HepG2 (cell line): Measurements from ENCODE around the gene KLF16. TPM values are rescaled to one million over a fixed set of nuclear protein-coding genes. Genes with fewer than 3 reads are reported as not detected.

Source experiments
- ARHGAP35 ChIP-seq: sonication (generic); formaldehyde crosslinking; IDR thresholded peaks from 2 replicates; pipeline ENCODE4 v1.9.0; 2022; ENCODE audit warnings: mild to moderate bottlenecking, inconsistent platforms, moderate library complexity, missing genetic modification reagents, borderline replicate concordance
- ARNT2 ChIP-seq: sonication (generic); formaldehyde crosslinking; IDR thresholded peaks from 2 replicates; pipeline ENCODE4 v1.8.0; 2022; ENCODE audit warnings: mild to moderate bottlenecking, low read depth, missing genetic modification reagents, moderate library complexity
- CBX1 ChIP-seq: IDR thresholded peaks from one replicate; pipeline ENCODE4 v1.6.1; 2016; ENCODE audit warnings: antibody characterized with exemption, low read depth
- CTCF ChIP-seq: sonication (generic); formaldehyde crosslinking; IDR thresholded peaks from 2 replicates; pipeline ENCODE4 v1.5.0; 2020; ENCODE audit warnings: mild to moderate bottlenecking, missing genetic modification reagents, moderate library complexity
- EP300 ChIP-seq, 3 experiments: sonication (generic) in 1 of 3; formaldehyde crosslinking in 1 of 3; IDR thresholded peaks; 2 replicates each; pipeline versions ENCODE4 v1.5.1 to v1.6.1; 2011 to 2020; ENCODE audit warnings: low read depth in 2 of 3, low read length in 2 of 3, borderline replicate concordance in 1 of 3, improper control_type of control experiment in 1 of 3, mild to moderate bottlenecking in 1 of 3, missing genetic modification reagents in 1 of 3, moderate library complexity in 1 of 3
- ERF ChIP-seq: IDR thresholded peaks from 2 replicates; pipeline ENCODE4 v1.6.1; 2018; ENCODE audit warnings: missing biosample characterization, missing genetic modification reagents
- KMT2A ChIP-seq: sonication (generic); formaldehyde crosslinking; IDR thresholded peaks from 2 replicates; pipeline ENCODE4 v1.4.0; 2020; ENCODE audit warnings: missing genetic modification reagents
- MAX ChIP-seq: IDR thresholded peaks from 2 replicates; pipeline ENCODE4 v1.6.1; 2012; ENCODE audit warnings: inconsistent platforms
- MAZ ChIP-seq, 2 experiments: sonication (generic) in 1 of 2; formaldehyde crosslinking in 1 of 2; IDR thresholded peaks; 2 replicates each; pipeline versions ENCODE4 v1.5.0 to v1.6.1; 2012 to 2020; ENCODE audit warnings: low read depth in 2 of 2, mild to moderate bottlenecking in 2 of 2, borderline replicate concordance in 1 of 2, improper control_type of control experiment in 1 of 2, low read length in 1 of 2, missing genetic modification reagents in 1 of 2, moderate library complexity in 1 of 2
- NPAS2 ChIP-seq: sonication (generic); formaldehyde crosslinking; IDR thresholded peaks from 2 replicates; pipeline ENCODE4 v1.8.0; 2022; ENCODE audit warnings: mild to moderate bottlenecking, missing genetic modification reagents, borderline replicate concordance
- NR2C2 ChIP-seq: sonication (generic); formaldehyde crosslinking; IDR thresholded peaks from 2 replicates; pipeline ENCODE4 v1.4.0; 2020; ENCODE audit warnings: missing genetic modification reagents, mild to moderate bottlenecking, moderate library complexity, borderline replicate concordance
- SIN3A ChIP-seq: IDR thresholded peaks from 2 replicates; pipeline ENCODE4 v1.6.1; 2011; ENCODE audit warnings: low read depth, mild to moderate bottlenecking, control low read depth, low read length, borderline replicate concordance
- SKI ChIP-seq: fragments of 450-650 bp; IDR thresholded peaks from one replicate; pipeline ENCODE4 v1.6.1; 2018; ENCODE audit warnings: mild to moderate bottlenecking; ENCODE audit not compliant: partially characterized antibody
- TBX3 ChIP-seq: fragments of 450-650 bp; IDR thresholded peaks from 2 replicates; pipeline ENCODE4 v1.6.1; 2017; ENCODE audit warnings: antibody characterized with exemption, mild to moderate bottlenecking, inconsistent platforms, borderline replicate concordance
- TEAD3 ChIP-seq: optimal IDR thresholded peaks from 2 replicates; pipeline ENCODE3; 2016; ENCODE audit warnings: borderline replicate concordance
- WIZ ChIP-seq: sonication (generic); formaldehyde crosslinking; IDR thresholded peaks from 2 replicates; pipeline ENCODE4 v1.5.1; 2020; ENCODE audit warnings: mild to moderate bottlenecking, missing genetic modification reagents
- ZBTB25 ChIP-seq: IDR thresholded peaks from 2 replicates; pipeline ENCODE4 v1.6.1; 2018; ENCODE audit warnings: missing genetic modification reagents
- ZFY ChIP-seq: sonication (generic); formaldehyde crosslinking; IDR thresholded peaks from 2 replicates; pipeline ENCODE4 v1.4.0; 2020; ENCODE audit warnings: missing genetic modification reagents
- ZNF432 ChIP-seq: sonication (generic); formaldehyde crosslinking; IDR thresholded peaks from 2 replicates; pipeline ENCODE4 v1.5.0; 2020; ENCODE audit warnings: missing genetic modification reagents, mild to moderate bottlenecking, borderline replicate concordance
- polyA plus RNA-seq, 8 experiments: library from polyadenylated mRNA; depleted of rRNA in 3 of 8; stranded (reverse) in 7 of 8; unstranded in 1 of 8; fragments of >200 nt; fragmentation: Illumina TruSeq in 4 of 8; extraction: Trizol in 4 of 8; gene quantifications; 2 replicates each; pipeline versions ENCODE4 v1.2.1 to v1.2.3, GENCODE V29; 2011 to 2016; ENCODE audit warnings: low read depth in 4 of 8, missing spikeins in 1 of 8, mixed read lengths in 1 of 8; ENCODE audit not compliant: insufficient read depth in 1 of 8
- total RNA-seq, 5 experiments: library from RNA; depleted of rRNA; stranded (reverse); fragments of >200 nt; fragmentation: Illumina TruSeq; extraction: Trizol; gene quantifications; 2 replicates each; pipeline ENCODE4 v1.2.3, GENCODE V29; 2016; ENCODE audit warnings: low read depth in 1 of 5
- TF ChIP-seq, protein P1 (sequence below): sonication (generic); formaldehyde crosslinking; IDR thresholded peaks from 2 replicates; pipeline ENCODE4 v1.4.0; 2020; ENCODE audit warnings: missing genetic modification reagents, borderline replicate concordance
- TF ChIP-seq, protein P2 (sequence below), 2 experiments: fragments of 450-650 bp in 1 of 2; sonication (generic) in 1 of 2; formaldehyde crosslinking; IDR thresholded peaks; 2 replicates each; pipeline versions ENCODE4 v1.5.0 to v1.8.0; 2020 to 2022; ENCODE audit warnings: mild to moderate bottlenecking in 1 of 2, missing genetic modification reagents in 1 of 2

The KLF16 gene
- total and polyA plus RNA-seq, 2 of the 13 experiments (the other 11 are each of a cell fraction or from before 2014, with no cell fraction given) = 3.5 to 6.7 TPM

GRCh38 chr19:1837625-1838105, 25.7 kb downstream of the KLF16 start (continued):
- TF ChIP-seq, protein P1, sequence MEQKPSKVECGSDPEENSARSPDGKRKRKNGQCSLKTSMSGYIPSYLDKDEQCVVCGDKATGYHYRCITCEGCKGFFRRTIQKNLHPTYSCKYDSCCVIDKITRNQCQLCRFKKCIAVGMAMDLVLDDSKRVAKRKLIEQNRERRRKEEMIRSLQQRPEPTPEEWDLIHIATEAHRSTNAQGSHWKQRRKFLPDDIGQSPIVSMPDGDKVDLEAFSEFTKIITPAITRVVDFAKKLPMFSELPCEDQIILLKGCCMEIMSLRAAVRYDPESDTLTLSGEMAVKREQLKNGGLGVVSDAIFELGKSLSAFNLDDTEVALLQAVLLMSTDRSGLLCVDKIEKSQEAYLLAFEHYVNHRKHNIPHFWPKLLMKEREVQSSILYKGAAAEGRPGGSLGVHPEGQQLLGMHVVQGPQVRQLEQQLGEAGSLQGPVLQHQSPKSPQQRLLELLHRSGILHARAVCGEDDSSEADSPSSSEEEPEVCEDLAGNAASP (CRISPR knock-in tag) = no peak
- TF ChIP-seq TBX3 (no peak), WIZ (CRISPR knock-in tag) (no peak), SKI (peak; percentile 40), SIN3A (peak; percentile 34; the same call in 1 of the 2 replicates), CBX1 (no peak), TEAD3 (CRISPR knock-in tag) (no peak), ARHGAP35 (CRISPR knock-in tag) (no peak; the same call in 1 of the 2 replicates), ZNF432 (CRISPR knock-in tag) (no peak), ERF (no peak), KMT2A (CRISPR knock-in tag) (no peak), EP300 (IDR thresholded peaks at IDR 0.05; ENCODE audit: low read depth in 2 of 2, low read length in 2 of 2) (no peak), EP300 (CRISPR knock-in tag; IDR thresholded peaks at IDR 0.05; ENCODE audit: borderline replicate concordance) (no peak), ARNT2 (CRISPR knock-in tag) (0 out of 2 replicates have a peak, but pooled peaks have one; percentile 45), NPAS2 (CRISPR knock-in tag) (no peak), MAX (peak; percentile 35; the same call in 1 of the 2 replicates), ZFY (CRISPR knock-in tag) (peak; percentile 5; the same call in 1 of the 2 replicates), ZBTB25 (CRISPR knock-in tag) (no peak), CTCF (peak; percentile 93), NR2C2 (CRISPR knock-in tag) (no peak), MAZ (IDR thresholded peaks at IDR 0.05; ENCODE audit: borderline replicate concordance, low read depth, low read length) (peak; percentile 59; the same call in 1 of the 2 replicates), MAZ (CRISPR knock-in tag; IDR thresholded peaks at IDR 0.05; ENCODE audit: low read depth) (peak; percentile 75)
- TF ChIP-seq, protein P2, sequence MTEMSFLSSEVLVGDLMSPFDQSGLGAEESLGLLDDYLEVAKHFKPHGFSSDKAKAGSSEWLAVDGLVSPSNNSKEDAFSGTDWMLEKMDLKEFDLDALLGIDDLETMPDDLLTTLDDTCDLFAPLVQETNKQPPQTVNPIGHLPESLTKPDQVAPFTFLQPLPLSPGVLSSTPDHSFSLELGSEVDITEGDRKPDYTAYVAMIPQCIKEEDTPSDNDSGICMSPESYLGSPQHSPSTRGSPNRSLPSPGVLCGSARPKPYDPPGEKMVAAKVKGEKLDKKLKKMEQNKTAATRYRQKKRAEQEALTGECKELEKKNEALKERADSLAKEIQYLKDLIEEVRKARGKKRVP (CRISPR knock-in tag; IDR thresholded peaks at IDR 0.05) = no peak
